Cardiac fibroblast (primary cell): Measurements from ENCODE around the gene SERPINA1.
A peak's percentile ranks its signal among the peaks of the same experiment; 100 is the strongest.

ENCODE experiments used
- DNase-seq, 2 donors: peaks; one replicate each; pipeline versions ENCODE4 v3.0.0 to v3.0.0-alpha.2; 2010; ENCODE audit warnings: low read depth in 2 of 2
- H3K4me3 ChIP-seq, 2 donors: replicated peaks in 1 of 2; 1 replicate in 1 of 2; 2 replicates in 1 of 2; pipeline ENCODE4 v1.5.1; 2011; ENCODE audit warnings: low read depth in 2 of 2, low read length in 2 of 2, mild to moderate bottlenecking in 2 of 2, moderate library complexity in 1 of 2
- TF ChIP-seq, protein P1 (sequence below): IDR thresholded peaks from one replicate; pipeline ENCODE4 v1.5.1; 2011; ENCODE audit warnings: low read depth, mild to moderate bottlenecking, low read length, inconsistent platforms

The SERPINA1 gene

DNA sequence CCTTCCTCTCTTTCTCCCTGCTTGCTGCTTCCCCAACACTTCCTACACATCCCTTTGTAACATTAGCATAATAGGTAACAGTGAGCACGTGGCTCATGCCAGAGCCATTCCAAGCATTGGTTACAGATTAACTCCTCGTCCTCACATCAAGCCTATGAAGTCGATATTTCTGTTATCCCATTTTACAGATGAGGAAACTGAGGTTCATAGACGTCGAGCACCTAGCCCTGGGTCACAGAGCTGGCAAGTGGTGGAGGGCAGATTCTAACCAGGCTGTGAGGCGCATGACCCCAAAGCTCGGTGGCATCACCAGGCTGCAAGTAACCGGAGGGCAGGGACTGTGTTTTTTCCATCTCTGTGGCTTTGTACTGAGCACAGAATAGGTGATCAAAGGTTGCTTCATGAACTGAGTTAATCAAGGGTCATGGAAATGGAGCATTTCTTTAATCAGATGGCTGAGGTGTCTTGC is 5.7 kb upstream of the SERPINA1 start:
- H3K4me3 ChIP-seq = no peak overlapping the region
- TF ChIP-seq, protein P1, sequence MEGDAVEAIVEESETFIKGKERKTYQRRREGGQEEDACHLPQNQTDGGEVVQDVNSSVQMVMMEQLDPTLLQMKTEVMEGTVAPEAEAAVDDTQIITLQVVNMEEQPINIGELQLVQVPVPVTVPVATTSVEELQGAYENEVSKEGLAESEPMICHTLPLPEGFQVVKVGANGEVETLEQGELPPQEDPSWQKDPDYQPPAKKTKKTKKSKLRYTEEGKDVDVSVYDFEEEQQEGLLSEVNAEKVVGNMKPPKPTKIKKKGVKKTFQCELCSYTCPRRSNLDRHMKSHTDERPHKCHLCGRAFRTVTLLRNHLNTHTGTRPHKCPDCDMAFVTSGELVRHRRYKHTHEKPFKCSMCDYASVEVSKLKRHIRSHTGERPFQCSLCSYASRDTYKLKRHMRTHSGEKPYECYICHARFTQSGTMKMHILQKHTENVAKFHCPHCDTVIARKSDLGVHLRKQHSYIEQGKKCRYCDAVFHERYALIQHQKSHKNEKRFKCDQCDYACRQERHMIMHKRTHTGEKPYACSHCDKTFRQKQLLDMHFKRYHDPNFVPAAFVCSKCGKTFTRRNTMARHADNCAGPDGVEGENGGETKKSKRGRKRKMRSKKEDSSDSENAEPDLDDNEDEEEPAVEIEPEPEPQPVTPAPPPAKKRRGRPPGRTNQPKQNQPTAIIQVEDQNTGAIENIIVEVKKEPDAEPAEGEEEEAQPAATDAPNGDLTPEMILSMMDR = no peak
- DNase-seq = no peak

DNA sequence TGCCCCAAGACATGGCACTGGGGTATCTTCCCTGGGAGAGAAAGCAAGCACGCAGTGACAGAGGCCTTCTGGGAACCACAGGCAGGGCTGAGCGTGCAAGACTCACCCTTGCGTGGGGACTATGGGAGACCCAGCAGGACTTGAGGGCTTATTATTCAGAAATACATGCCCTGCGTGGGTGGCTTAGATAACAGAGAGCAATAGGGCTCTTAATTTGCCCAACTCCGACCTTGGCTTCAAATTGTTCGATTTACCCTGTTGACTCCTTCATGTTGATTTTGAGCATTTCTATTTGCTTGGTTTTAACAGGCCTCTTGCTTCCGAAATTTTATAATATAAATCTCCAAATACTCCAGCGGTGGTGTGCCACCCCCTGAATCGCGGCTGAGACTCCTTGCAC is 5.1 kb upstream of the SERPINA1 start:
- no peak for DNase-seq
- no peak overlapping the region for H3K4me3 ChIP-seq
- TF ChIP-seq, protein P1 = no peak

DNA sequence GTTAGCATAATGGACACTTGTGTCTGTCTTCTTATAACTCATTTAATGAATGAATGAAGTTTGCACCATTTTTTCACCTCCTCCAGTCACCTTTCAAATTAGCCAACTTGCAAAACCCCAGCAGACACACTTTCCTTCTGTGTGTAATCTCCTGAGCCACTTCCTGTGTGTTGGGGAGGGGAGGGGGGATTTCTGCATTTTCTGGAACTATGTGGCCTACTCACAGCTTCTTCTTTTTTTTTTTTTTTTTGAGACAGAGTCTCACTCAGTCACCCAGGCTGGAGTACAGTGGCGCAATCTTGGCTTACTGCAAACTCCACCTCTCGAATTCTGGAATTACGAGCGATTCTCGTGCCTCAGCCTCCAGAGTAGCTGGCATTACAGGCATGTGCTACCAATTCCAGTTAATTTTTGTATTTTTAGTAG is 4.1 kb upstream of the SERPINA1 start:
- peak; percentile 75 to 89 for DNase-seq
- no peak overlapping the region for H3K4me3 ChIP-seq
- TF ChIP-seq, protein P1 = no peak

DNA sequence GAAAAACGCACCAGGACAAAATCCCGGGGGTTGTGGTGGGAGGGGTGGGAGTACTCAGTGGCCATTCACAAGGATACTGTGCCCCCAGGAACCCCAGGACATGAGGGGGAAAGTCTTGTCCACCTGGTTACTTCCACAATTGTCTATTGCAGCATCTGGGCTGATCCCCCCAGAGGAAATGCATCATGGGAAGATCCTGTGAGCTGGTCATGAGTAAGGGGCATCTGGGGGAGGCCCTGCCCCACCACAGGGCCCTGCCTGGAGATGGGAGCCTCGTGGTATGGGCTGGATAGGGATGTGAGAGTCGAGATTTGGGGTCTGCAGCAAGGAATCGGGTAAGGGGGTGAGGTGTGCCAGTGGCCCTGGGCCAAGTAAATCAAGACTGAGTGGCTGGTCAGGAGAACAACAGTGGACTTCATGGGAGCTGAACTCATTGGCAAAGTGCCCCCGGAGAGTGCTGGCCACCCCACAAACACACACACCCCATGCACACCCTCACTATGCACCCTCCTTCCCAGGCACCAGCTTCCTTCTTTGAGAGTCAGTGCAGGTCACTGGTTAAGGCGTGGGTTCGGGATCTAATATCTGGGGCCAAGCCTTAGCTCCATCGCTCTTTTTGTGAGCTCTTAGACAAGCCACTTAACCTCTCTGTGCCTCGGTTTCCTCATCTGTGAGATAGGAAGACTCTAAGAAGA is 3.0 kb upstream of the SERPINA1 start:
- no peak overlapping the region for H3K4me3 ChIP-seq
- TF ChIP-seq, protein P1 = no peak
- DNase-seq = no peak

DNA sequence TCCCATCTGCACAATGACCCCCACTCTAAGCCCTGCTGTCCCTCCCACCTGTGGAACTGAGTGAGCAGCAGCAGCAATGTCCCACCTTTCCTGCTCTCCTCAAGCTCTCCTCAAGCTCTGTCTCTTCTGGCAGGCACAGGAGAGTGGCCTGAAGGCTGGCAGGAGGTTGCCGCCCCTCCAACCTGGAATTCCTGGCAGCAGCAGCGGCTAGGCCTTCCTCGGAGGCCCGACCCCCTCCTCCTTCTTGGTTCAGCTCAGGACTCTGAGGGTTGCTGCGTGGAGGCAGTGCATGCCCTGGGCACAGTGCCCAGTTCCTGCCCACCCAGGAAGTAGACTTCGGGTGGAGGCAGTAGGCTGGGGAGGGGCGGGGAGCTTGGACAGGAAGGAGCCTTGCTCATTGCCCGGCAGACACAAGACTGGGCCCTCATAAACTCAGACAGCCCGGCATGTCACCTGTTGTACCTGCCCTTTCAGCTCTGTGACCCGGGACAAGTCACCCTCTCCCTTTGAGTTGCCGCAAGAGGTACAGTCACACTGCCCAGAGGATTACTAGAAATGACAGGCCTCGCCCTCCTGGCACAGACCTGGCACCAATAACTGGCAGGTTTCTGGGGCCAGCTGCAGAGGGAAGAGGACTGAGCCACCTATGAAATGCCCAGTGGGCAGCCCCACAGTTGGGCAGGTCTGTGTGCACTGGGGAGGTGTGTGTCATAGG is 2.1 kb upstream of the SERPINA1 start:
- peak in 1 of 2 donors; percentile 53 for DNase-seq
- TF ChIP-seq, protein P1 = no peak
- H3K4me3 ChIP-seq = no peak overlapping the region

DNA sequence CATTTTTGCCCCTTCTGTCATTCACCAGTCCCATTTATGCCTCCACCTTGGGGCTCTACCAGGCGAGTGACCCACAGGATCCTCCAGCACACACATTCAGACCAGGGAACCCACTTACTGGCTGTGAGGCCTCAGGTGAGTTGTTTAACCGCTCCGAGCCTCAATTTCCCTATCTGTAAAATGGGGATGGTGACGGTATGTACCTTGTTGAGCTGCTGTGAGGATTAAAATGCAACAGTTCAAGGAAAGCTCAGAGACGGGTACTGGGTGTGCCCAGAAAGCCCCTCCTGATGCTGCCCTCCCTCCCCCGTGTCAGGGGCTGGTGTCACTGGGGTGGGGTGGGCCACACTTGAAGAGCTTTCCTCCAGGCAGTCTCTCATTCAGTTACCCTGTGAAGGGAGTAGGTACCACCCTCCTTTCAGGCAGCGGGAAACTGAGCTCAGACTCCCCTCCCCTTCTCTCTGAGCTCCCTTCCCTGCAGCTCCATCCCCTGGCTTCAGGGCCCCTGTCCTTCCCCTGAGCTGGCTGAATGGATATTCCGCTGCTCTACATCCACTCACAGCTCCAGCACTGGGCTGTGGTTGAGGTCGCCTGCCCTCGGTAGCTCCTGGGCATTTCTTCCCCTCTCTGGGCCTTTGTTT is 1.4 kb upstream of the SERPINA1 start:
- H3K4me3 ChIP-seq = no peak overlapping the region
- TF ChIP-seq, protein P1 = no peak
- no peak for DNase-seq
